BLaER1 treated with 17β-estradiol and CSF1 and Interleukin-3, amounts not matched to agents 10 nM and 100 nM (cell line): ENCODE data around the gene PTGFRN.

Experiments used
- H3K27ac ChIP-seq, 11 experiments: shearing (Covaris generic); formaldehyde crosslinking; 2 replicates each; pipeline ENCODE4 v1.8.1; 2022
- H3K27me3 ChIP-seq, 11 experiments: shearing (Covaris generic); formaldehyde crosslinking; 2 replicates each; pipeline ENCODE4 v1.8.1; 2022
- H3K36me3 ChIP-seq, 11 experiments: shearing (Covaris generic); formaldehyde crosslinking; 2 replicates each; pipeline ENCODE4 v1.8.1; 2022
- H3K4me1 ChIP-seq, 10 experiments: shearing (Covaris generic); formaldehyde crosslinking; 2 replicates each; pipeline ENCODE4 v1.8.1; 2022
- H3K4me2 ChIP-seq, 11 experiments: shearing (Covaris generic); formaldehyde crosslinking; 2 replicates each; pipeline ENCODE4 v1.8.1; 2022
- H3K4me3 ChIP-seq, 10 experiments: shearing (Covaris generic); formaldehyde crosslinking; 2 replicates each; pipeline ENCODE4 v1.8.1; 2022
- H3K9ac ChIP-seq, 11 experiments: shearing (Covaris generic); formaldehyde crosslinking; 2 replicates each; pipeline ENCODE4 v1.8.1; 2022
- H3K9me3 ChIP-seq, 11 experiments: shearing (Covaris generic); formaldehyde crosslinking; replicated peaks in 1 of 11; 2 replicates each; pipeline ENCODE4 v1.8.1; 2022
- H4K20me1 ChIP-seq, 11 experiments: shearing (Covaris generic); formaldehyde crosslinking; 2 replicates each; pipeline ENCODE4 v1.8.1; 2022
- Cebpa-rat ChIP-seq, 11 experiments: shearing (Covaris generic); IDR thresholded peaks; 2 replicates each; pipeline ENCODE4 v1.8.1; 2022

The PTGFRN gene

GRCh38 chr1:116986421-116987255, 76.9 kb downstream of the PTGFRN start:
- Histone ChIP-seq H3K4me1 (peaks cover 0 to 48% (median 23%) of the 10 kb centered on the region in 10 experiments; a peak in 17 of 20 replicates), H3K4me3 (no peak overlapping the region), H3K27me3 (no peaks in the 10 kb centered on the region), H3K27ac (no peak overlapping the region), H3K36me3 (peaks cover 0 to 19% (median 0%) of the 10 kb centered on the region in 11 experiments; a peak in 4 of 22 replicates), H3K9me3 (peaks cover 0 to 6% (median 0%) of the 10 kb centered on the region in 11 experiments; a peak in 1 of 22 replicates), H4K20me1 (no peaks in the 10 kb centered on the region), H3K4me2 (peak overlapping the region in 6 of 11 experiments; percentile 8 to 46 (median 32); a peak in 8 of 22 replicates), H3K9ac (no peak overlapping the region)
- no peak for TF ChIP-seq Cebpa-rat (IDR thresholded peaks at IDR 0.05)

GRCh38 chr1:116987256-116987555, 77.5 kb downstream of the PTGFRN start:
- Histone ChIP-seq H3K36me3 (peaks cover 0 to 19% (median 0%) of the 10 kb centered on the region in 11 experiments; a peak in 4 of 22 replicates), H3K4me2 (peak overlapping the region in 1 of 11 experiments; percentile 35; a peak in 1 of 22 replicates), H3K4me3 (no peak overlapping the region), H3K9ac (no peak overlapping the region), H3K27ac (no peak overlapping the region), H3K27me3 (no peaks in the 10 kb centered on the region), H3K9me3 (peaks cover 0 to 6% (median 0%) of the 10 kb centered on the region in 11 experiments; a peak in 2 of 22 replicates), H4K20me1 (no peaks in the 10 kb centered on the region), H3K4me1 (peaks cover 0 to 53% (median 25%) of the 10 kb centered on the region in 10 experiments; a peak in 17 of 20 replicates)
- no peak for TF ChIP-seq Cebpa-rat (IDR thresholded peaks at IDR 0.05)

GRCh38 chr1:116988248-116988647, 78.5 kb downstream of the PTGFRN start:
- Histone ChIP-seq H3K27me3 (no peaks in the 10 kb centered on the region), H3K27ac (no peak overlapping the region)

GRCh38 chr1:116988908-116989307, 79.2 kb downstream of the PTGFRN start:
- Histone ChIP-seq H3K4me2 (peak overlapping the region in 3 of 11 experiments; percentile 76 to 82 (median 78); a peak in 6 of 22 replicates), H3K27me3 (no peaks in the 10 kb centered on the region), H3K9ac (no peak overlapping the region), H3K27ac (no peak overlapping the region), H4K20me1 (no peaks in the 10 kb centered on the region), H3K4me3 (no peak overlapping the region), H3K4me1 (peaks cover 0 to 57% (median 25%) of the 10 kb centered on the region in 10 experiments; a peak in 17 of 20 replicates), H3K36me3 (peaks cover 0 to 19% (median 0%) of the 10 kb centered on the region in 11 experiments; a peak in 4 of 22 replicates), H3K9me3 (peaks cover 0 to 18% (median 0%) of the 10 kb centered on the region in 11 experiments; a peak in 4 of 22 replicates)
- TF ChIP-seq Cebpa-rat (IDR thresholded peaks at IDR 0.05), result no peak

More at GRCh38 chr1:116988248-116988647, 78.5 kb downstream of the PTGFRN start:
- TF ChIP-seq Cebpa-rat (IDR thresholded peaks at IDR 0.05), result no peak
- Histone ChIP-seq H3K9me3 (peaks cover 0 to 12% (median 0%) of the 10 kb centered on the region in 11 experiments; a peak in 4 of 22 replicates), H3K4me2 (peak overlapping the region in 3 of 11 experiments; percentile 14 to 78 (median 76); a peak in 3 of 22 replicates), H3K36me3 (peaks cover 0 to 19% (median 0%) of the 10 kb centered on the region in 11 experiments; a peak in 4 of 22 replicates), H3K4me1 (peaks cover 0 to 56% (median 25%) of the 10 kb centered on the region in 10 experiments; a peak in 17 of 20 replicates), H3K4me3 (no peak overlapping the region), H4K20me1 (no peaks in the 10 kb centered on the region), H3K9ac (no peak overlapping the region)

GRCh38 chr1:116989835-116990234, 80.1 kb downstream of the PTGFRN start:
- Histone ChIP-seq H3K9ac (no peak overlapping the region), H3K27me3 (no peaks in the 10 kb centered on the region), H3K4me1 (peaks cover 0 to 66% (median 25%) of the 10 kb centered on the region in 10 experiments; a peak in 17 of 20 replicates), H3K27ac (peak overlapping the region in 3 of 11 experiments; percentile 30 to 79 (median 63); a peak in 3 of 22 replicates), H4K20me1 (no peaks in the 10 kb centered on the region), H3K4me3 (no peak overlapping the region), H3K9me3 (peaks cover 0 to 18% (median 0%) of the 10 kb centered on the region in 11 experiments; a peak in 4 of 22 replicates), H3K4me2 (peak overlapping the region in 5 of 11 experiments; percentile 21 to 82 (median 76); a peak in 9 of 22 replicates), H3K36me3 (peaks cover 0 to 16% (median 0%) of the 10 kb centered on the region in 11 experiments; a peak in 4 of 22 replicates)
- TF ChIP-seq Cebpa-rat (IDR thresholded peaks at IDR 0.05), result no peak

- Histone ChIP-seq H3K4me3 (no peak overlapping the region), H3K27ac (peak overlapping the region in 5 of 11 experiments; percentile 33 to 79 (median 63); a peak in 9 of 22 replicates), H3K4me1 (peaks cover 0 to 74% (median 25%) of the 10 kb centered on the region in 10 experiments; a peak in 17 of 20 replicates), H3K36me3 (peaks cover 0 to 13% (median 0%) of the 10 kb centered on the region in 11 experiments; a peak in 3 of 22 replicates), H3K27me3 (no peaks in the 10 kb centered on the region), H3K9me3 (peaks cover 0 to 18% (median 0%) of the 10 kb centered on the region in 11 experiments; a peak in 4 of 22 replicates), H3K4me2 (peak overlapping the region in 5 of 11 experiments; percentile 55 to 82 (median 76); a peak in 10 of 22 replicates), H4K20me1 (no peaks in the 10 kb centered on the region), H3K9ac (peak overlapping the region in 4 of 11 experiments; percentile 5 to 63 (median 40); a peak in 5 of 22 replicates)
- no peak for TF ChIP-seq Cebpa-rat (IDR thresholded peaks at IDR 0.05)
These were observed 81.0 kb downstream of the PTGFRN start for GRCh38 chr1:116990612-116991151.

- no peaks in the 10 kb centered on the region for H3K27me3 ChIP-seq
- H3K4me3 ChIP-seq, result no peak overlapping the region
These were observed 81.6 kb downstream of the PTGFRN start for GRCh38 chr1:116991171-116991845.

GRCh38 chr1:116991918-116992317, 82.2 kb downstream of the PTGFRN start:
- no peak for TF ChIP-seq Cebpa-rat (IDR thresholded peaks at IDR 0.05)
- Histone ChIP-seq H3K9ac (no peak overlapping the region; a peak in 1 of 22 replicates), H3K4me3 (no peak overlapping the region), H3K27me3 (no peaks in the 10 kb centered on the region), H3K36me3 (peaks cover 0 to 8% (median 0%) of the 10 kb centered on the region in 11 experiments; a peak in 3 of 22 replicates), H3K27ac (peak overlapping the region in 4 of 11 experiments; percentile 52 to 79 (median 68); a peak in 7 of 22 replicates), H3K4me2 (peak overlapping the region in 5 of 11 experiments; percentile 55 to 82 (median 76); a peak in 9 of 22 replicates), H3K4me1 (peaks cover 0 to 77% (median 17%) of the 10 kb centered on the region in 10 experiments; a peak in 13 of 20 replicates), H4K20me1 (no peaks in the 10 kb centered on the region), H3K9me3 (peaks cover 0 to 15% (median 0%) of the 10 kb centered on the region in 11 experiments; a peak in 4 of 22 replicates)

More at GRCh38 chr1:116991171-116991845, 81.6 kb downstream of the PTGFRN start:
- peak overlapping the region in 4 of 11 experiments; percentile 52 to 79 (median 68); a peak in 8 of 22 replicates for H3K27ac ChIP-seq
- H3K9ac ChIP-seq, result peak overlapping the region in 3 of 11 experiments; percentile 5 to 63 (median 50); a peak in 4 of 22 replicates
- peak overlapping the region in 5 of 11 experiments; percentile 55 to 82 (median 76); a peak in 9 of 22 replicates for H3K4me2 ChIP-seq
- H4K20me1 ChIP-seq, result no peaks in the 10 kb centered on the region
- peaks cover 0 to 18% (median 0%) of the 10 kb centered on the region in 11 experiments; a peak in 4 of 22 replicates for H3K9me3 ChIP-seq
- no peak for TF ChIP-seq Cebpa-rat (IDR thresholded peaks at IDR 0.05)
- peaks cover 0 to 74% (median 22%) of the 10 kb centered on the region in 10 experiments; a peak in 17 of 20 replicates for H3K4me1 ChIP-seq
- peaks cover 0 to 13% (median 0%) of the 10 kb centered on the region in 11 experiments; a peak in 3 of 22 replicates for H3K36me3 ChIP-seq
